K562 (cell line): Measurements from ENCODE around the gene CEP192. TPM values are rescaled to one million over a fixed set of nuclear protein-coding genes. Genes with fewer than 3 reads are reported as not detected.

ENCODE experiments used
- ATAC-seq: fragments of 200-7000 bp; cut with Tn5 transposase; 3 replicates; pipeline ENCODE4 v1.9.1; 2020; ENCODE audit warnings: moderate library complexity
- BruUV-seq: library from RNA; stranded (reverse); fragments of 400-500 nt; replicated peaks from 2 replicates; lab custom pipeline; 2021; lab: Mats Ljungman, UMichigan
- CTCF ChIA-PET: fragments of 300-600 bp; formaldehyde crosslinking; extraction: SDS; loops from one replicate; lab custom pipeline; 2021; ENCODE audit warnings: low intra/inter-chr PET ratio; lab: Yijun Ruan, JAX
- POLR2A ChIA-PET: fragments of 300-600, 350-650 bp; sonication (Branson Sonifier 250); formaldehyde crosslinking; extraction: SDS; loops from one replicate; lab custom pipeline; 2021; ENCODE audit warnings: antibody characterized with exemption, inconsistent platforms; lab: Yijun Ruan, JAX
- DNase-seq, 4 experiments: peaks; one replicate each; pipeline versions ENCODE4 v3.0.0 to v3.0.0-alpha.2; 2011 to 2018; ENCODE audit warnings: low spot score in 3 of 4, mixed read lengths in 3 of 4; ENCODE audit errors: extremely low read depth in 1 of 4
- FAIRE-seq: peaks from 2 replicates; lab custom pipeline; 2011; peaks lifted over from hg19 to GRCh38; lab: Jason Lieb, UNC
- H2AFZ ChIP-seq: 2 replicates; pipeline ENCODE4 v1.6.0; 2011; ENCODE audit warnings: low read depth, low read length, control low read depth, inconsistent platforms
- H3K27ac ChIP-seq: fragments of 200-600 bp; 3 replicates; pipeline ENCODE4 v1.8.0; 2011; ENCODE audit warnings: low read depth, mild to moderate bottlenecking, control low read depth, inconsistent platforms, low read length, moderate library complexity, mixed read lengths; ENCODE audit errors: extremely low read depth
- H3K27me3 ChIP-seq, 2 experiments: fragments of 300-600 bp in 1 of 2; 2 replicates in 1 of 2; 3 replicates in 1 of 2; pipeline versions ENCODE4 v1.6.0 to v1.8.0; 2011; ENCODE audit warnings: inconsistent platforms in 2 of 2, low read length in 2 of 2, mild to moderate bottlenecking in 1 of 2, mixed read lengths in 1 of 2, moderate library complexity in 1 of 2; ENCODE audit not compliant: control insufficient read depth in 2 of 2, insufficient read depth in 2 of 2
- H3K36me3 ChIP-seq: fragments of 300-600 bp; 3 replicates; pipeline ENCODE4 v1.8.0; 2011; ENCODE audit warnings: mild to moderate bottlenecking, low read length, inconsistent platforms; ENCODE audit not compliant: control insufficient read depth, insufficient read depth
- H3K4me1 ChIP-seq, 2 experiments: fragments of 200-600 bp in 1 of 2; replicated peaks in 1 of 2; 2 replicates in 1 of 2; 3 replicates in 1 of 2; pipeline versions ENCODE4 v1.5.1 to v1.8.0; 2011; ENCODE audit warnings: inconsistent platforms in 2 of 2, low read length in 2 of 2, mild to moderate bottlenecking in 1 of 2, mixed read lengths in 1 of 2, moderate library complexity in 1 of 2; ENCODE audit not compliant: control insufficient read depth in 2 of 2, insufficient read depth in 2 of 2
- H3K4me2 ChIP-seq: 2 replicates; pipeline ENCODE4 v1.6.1; 2011; ENCODE audit warnings: low read length, control low read depth, inconsistent platforms, mixed read lengths; ENCODE audit not compliant: insufficient read depth
- H3K4me3 ChIP-seq: fragments of 200-600 bp; sonication (generic), shearing (Covaris generic); 2 replicates; pipeline ENCODE4 v1.5.1; 2016; ENCODE audit warnings: control low read depth, inconsistent platforms
- H3K79me2 ChIP-seq: fragments of 200-600 bp; 3 replicates; pipeline ENCODE4 v1.8.0; 2011; ENCODE audit warnings: low read length, inconsistent platforms; ENCODE audit not compliant: control insufficient read depth, insufficient read depth
- H3K9ac ChIP-seq, 2 experiments: 2 replicates each; pipeline versions ENCODE4 v1.6.0 to v1.6.1; 2011; ENCODE audit warnings: low read depth in 2 of 2, low read length in 2 of 2, control low read depth in 1 of 2, inconsistent platforms in 1 of 2, mild to moderate bottlenecking in 1 of 2, mixed read lengths in 1 of 2; ENCODE audit not compliant: insufficient read depth in 1 of 2
- H3K9me1 ChIP-seq: one replicate; pipeline ENCODE4 v1.6.0; 2011; ENCODE audit warnings: inconsistent platforms, mild to moderate bottlenecking, low read length, moderate library complexity; ENCODE audit not compliant: control insufficient read depth, insufficient read depth
- H3K9me3 ChIP-seq: replicated peaks from 2 replicates; pipeline ENCODE4 v1.5.1; 2011; ENCODE audit warnings: low read depth, low read length, inconsistent platforms; ENCODE audit not compliant: control insufficient read depth, insufficient read depth
- H4K20me1 ChIP-seq: replicated peaks from 2 replicates; pipeline ENCODE4 v1.6.1; 2011; ENCODE audit warnings: low read length, inconsistent platforms, mixed read lengths; ENCODE audit not compliant: control insufficient read depth, insufficient read depth
- CBX8 ChIP-seq: fragments of 200-600 bp; sonication (generic); IDR thresholded peaks from 2 replicates; pipeline ENCODE4 v1.6.1; 2012; ENCODE audit warnings: borderline replicate concordance, mixed run types, low read depth, mild to moderate bottlenecking, moderate library complexity, mixed read lengths, low read length, control low read depth, inconsistent platforms; ENCODE audit not compliant: poor library complexity, severe bottlenecking; ENCODE audit errors: extremely low read depth
- HDAC2 ChIP-seq: fragments of 450-650 bp; IDR thresholded peaks from 2 replicates; pipeline ENCODE4 v1.6.1; 2016; ENCODE audit warnings: mild to moderate bottlenecking
- IFI16 ChIP-seq: fragments of 250-450 bp; sonication (Bioruptor Pico); IDR thresholded peaks from 2 replicates; pipeline ENCODE4 v2.1.2; 2022; ENCODE audit warnings: mild to moderate bottlenecking, inconsistent platforms
- KDM5B ChIP-seq: fragments of 200-600 bp; sonication (generic); IDR thresholded peaks from 2 replicates; pipeline ENCODE4 v1.6.1; 2012; ENCODE audit warnings: low read depth, mild to moderate bottlenecking, moderate library complexity, low read length, control low read depth, inconsistent platforms; ENCODE audit not compliant: insufficient replicate concordance
- MAX ChIP-seq: sonication (generic); formaldehyde crosslinking; IDR thresholded peaks from 2 replicates; pipeline ENCODE4 v1.9.0; 2022; ENCODE audit warnings: mild to moderate bottlenecking, missing genetic modification reagents
- PKNOX1 ChIP-seq: fragments of 450-650 bp; IDR thresholded peaks from 2 replicates; pipeline ENCODE4 v1.6.1; 2016
- POLR2AphosphoS2 ChIP-seq: IDR thresholded peaks from 2 replicates; pipeline ENCODE4 v1.6.1; 2012; ENCODE audit warnings: low read length, improper control_type of control experiment
- POLR2AphosphoS5 ChIP-seq: IDR thresholded peaks from 2 replicates; pipeline ENCODE4 v1.6.1; 2011; ENCODE audit warnings: mild to moderate bottlenecking, low read depth, low read length, moderate library complexity; ENCODE audit not compliant: control insufficient read depth, insufficient read depth
- STAG1 ChIP-seq: sonication (generic); formaldehyde crosslinking; IDR thresholded peaks from 2 replicates; pipeline ENCODE4 v1.5.0; 2020; ENCODE audit warnings: missing genetic modification reagents, borderline replicate concordance
- WGBS: fragments of 100-300 bp; shearing (Covaris generic); methylation state at CpG from one replicate; pipeline ENCODE4 v1.1.6; 2016; ENCODE audit warnings: low coverage, mixed read lengths; ENCODE audit not compliant: insufficient coverage; ENCODE audit errors: missing lambda C conversion rate; 5-methylcytosine and 5-hydroxymethylcytosine counted together
- in situ Hi-C: fragments of 300-500 bp; cut with MboI; formaldehyde crosslinking; loops from 4 replicates; pipeline ENCODE4 v1.15.0; 2018; ENCODE audit warnings: inconsistent platforms, mixed read lengths
- intact Hi-C: fragments of 100-400 bp; cut with micrococcal nuclease; formaldehyde crosslinking; loops from 2 replicates; pipeline ENCODE4 v1.14.2; 2022
- polyA plus RNA-seq, 8 experiments: library from polyadenylated mRNA; depleted of rRNA in 4 of 8; stranded (reverse) in 5 of 8; unstranded in 3 of 8; fragments of >200 nt; fragmentation: Nextera tagmentation in 2 of 8; fragmentation: Illumina TruSeq in 1 of 8; extraction: Ambion mirVana in 2 of 8; extraction: Trizol in 1 of 8; gene quantifications; 2 replicates each; pipeline versions ENCODE4 v1.2.1 to v1.2.3, GENCODE V29; 2011 to 2014; ENCODE audit warnings: inconsistent platforms in 1 of 8, missing spikeins in 1 of 8
- total RNA-seq, 7 experiments: library from RNA; depleted of rRNA in 6 of 7; stranded (reverse); fragments of >200 nt in 6 of 7; fragmentation: Illumina TruSeq in 2 of 7; extraction: Trizol in 2 of 7; gene quantifications; 2 replicates each; pipeline versions ENCODE4 v1.2.1 to v1.2.3, GENCODE V29; 2011 to 2021; ENCODE audit warnings: low replicate concordance in 1 of 7

The CEP192 gene
- total and polyA plus RNA-seq, 9 of the 15 experiments (the other 6 are each of a cell fraction or from before 2014, with no cell fraction given) = 14.4 to 54.4 (median 35.8) TPM

GRCh38 chr18:12989397-12990122 is 1.6 kb upstream of the CEP192 start:
- Histone ChIP-seq H3K4me2 (peak overlapping the region; percentile 97), H4K20me1 (no peaks in the 10 kb centered on the region; the same call in 1 of the 2 replicates), H3K9me3 (peaks cover 7% of the 10 kb centered on the region; the same call in 1 of the 2 replicates), H3K36me3 (peaks cover 42% of the 10 kb centered on the region), H3K79me2 (peaks cover 44% of the 10 kb centered on the region), H3K4me3 (peak overlapping the region; percentile 68; the same call in 1 of the 2 replicates), H3K27ac (peak overlapping the region; percentile 93), H3K4me1 (peaks cover 19 to 21% of the 10 kb centered on the region in 2 experiments; a peak in 4 of 5 replicates), H3K27me3 (no peaks in the 10 kb centered on the region), H3K9me1 (no peaks in the 10 kb centered on the region), H2AFZ (peak overlapping the region; percentile 94; the same call in 1 of the 2 replicates), H3K9ac (peak overlapping the region; percentile 52 to 85; a peak in 3 of 4 replicates)
- WGBS = 38% methylated on average over 8 of the region's 8 CpGs
- FAIRE-seq (no peak), ATAC-seq (no peak), DNase-seq (peak in 1 of 4 experiments; percentile 23)
- in situ Hi-C loops = no loop called here
- ChIA-PET POLR2A (interaction anchor here (1.1 to 2.1 kb wide), 4 partner anchors 9 to 45 kb away, joined by 4 to 11 read pairs (median 6); no protein-coding TSS in a partner anchor), CTCF (no interaction called here)
- no TSS peak for BruUV-seq
- TF ChIP-seq KDM5B (peak; percentile 7), STAG1 (no peak), HDAC2 (no peak), PKNOX1 (peak; percentile 65), POLR2AphosphoS2 (0 out of 2 replicates have a peak, but pooled peaks have one; percentile 72), POLR2AphosphoS5 (0 out of 2 replicates have a peak, but pooled peaks have one; percentile 7), MAX (no peak), CBX8 (no peak), IFI16 (no peak)
- intact Hi-C loops = loop anchor here (2.0 to 10.0 kb wide), 2 partner anchors 43 to 105 kb away; partner anchors contain the start of gene PTPN2
